ENCODE results near the gene KCMF1.

The KCMF1 gene

GRCh38 chr2:84986018-84986417 is 15.1 kb downstream of the KCMF1 start:
- no peak for DNase-seq

- peak in 1 of 2 experiments; percentile 13 for DNase-seq
These were observed 18.5 kb downstream of the KCMF1 start for GRCh38 chr2:84989422-84989821.

GRCh38 chr2:84989927-84990326 is 19.0 kb downstream of the KCMF1 start:
- DNase-seq = no peak

- no peak for DNase-seq
These were observed 20.6 kb downstream of the KCMF1 start for GRCh38 chr2:84991404-84992160.

- DNase-seq = no peak
These were observed 24.9 kb downstream of the KCMF1 start for GRCh38 chr2:84995826-84996225.

GRCh38 chr2:84996909-84997308 is 25.9 kb downstream of the KCMF1 start:
- DNase-seq = no peak

- no peak for DNase-seq
These were observed 28.6 kb downstream of the KCMF1 start for GRCh38 chr2:84999553-84999955.

- no peak for DNase-seq
These were observed 30.6 kb downstream of the KCMF1 start for GRCh38 chr2:85001595-85001994.

GRCh38 chr2:85002534-85002933 is 31.6 kb downstream of the KCMF1 start:
- DNase-seq = peak in 1 of 2 experiments; percentile 7

- no peak for DNase-seq
These were observed 37.3 kb downstream of the KCMF1 start for GRCh38 chr2:85008252-85008651.

GRCh38 chr2:85009019-85009618 is 38.2 kb downstream of the KCMF1 start:
- peak in 1 of 2 experiments; percentile 22 for DNase-seq

GRCh38 chr2:85010404-85010803 is 39.4 kb downstream of the KCMF1 start:
- DNase-seq = peak in 1 of 2 experiments; percentile 6

- no peak for DNase-seq
These were observed 40.1 kb downstream of the KCMF1 start for GRCh38 chr2:85011098-85011497.

GRCh38 chr2:85011747-85012146 is 40.8 kb downstream of the KCMF1 start:
- DNase-seq = no peak

GRCh38 chr2:85012431-85012830 is 41.5 kb downstream of the KCMF1 start:
- DNase-seq = no peak

GRCh38 chr2:85012855-85013254 is 41.9 kb downstream of the KCMF1 start:
- DNase-seq = no peak

GRCh38 chr2:85015653-85016360 is 44.8 kb downstream of the KCMF1 start:
- DNase-seq = no peak

- DNase-seq = no peak
These were observed 45.5 kb downstream of the KCMF1 start for GRCh38 chr2:85016446-85016845.

- no peak for DNase-seq
These were observed 46.6 kb downstream of the KCMF1 start for GRCh38 chr2:85017411-85018048.

- peak in 1 of 2 experiments; percentile 31 for DNase-seq
These were observed 47.1 kb downstream of the KCMF1 start for GRCh38 chr2:85018049-85018447.

GRCh38 chr2:85019121-85019520 is 48.2 kb downstream of the KCMF1 start:
- no peak for DNase-seq

- DNase-seq = no peak
These were observed 51.3 kb downstream of the KCMF1 start for GRCh38 chr2:85022232-85022631.

- no peak for DNase-seq
These were observed 53.5 kb downstream of the KCMF1 start for GRCh38 chr2:85024372-85025047.
